ENCODE measurements around the gene DGAT2L6.
A peak's percentile ranks its signal among the peaks of the same experiment; 100 is the strongest.

The DGAT2L6 gene, protein sequence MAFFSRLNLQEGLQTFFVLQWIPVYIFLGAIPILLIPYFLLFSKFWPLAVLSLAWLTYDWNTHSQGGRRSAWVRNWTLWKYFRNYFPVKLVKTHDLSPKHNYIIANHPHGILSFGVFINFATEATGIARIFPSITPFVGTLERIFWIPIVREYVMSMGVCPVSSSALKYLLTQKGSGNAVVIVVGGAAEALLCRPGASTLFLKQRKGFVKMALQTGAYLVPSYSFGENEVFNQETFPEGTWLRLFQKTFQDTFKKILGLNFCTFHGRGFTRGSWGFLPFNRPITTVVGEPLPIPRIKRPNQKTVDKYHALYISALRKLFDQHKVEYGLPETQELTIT

DNA sequence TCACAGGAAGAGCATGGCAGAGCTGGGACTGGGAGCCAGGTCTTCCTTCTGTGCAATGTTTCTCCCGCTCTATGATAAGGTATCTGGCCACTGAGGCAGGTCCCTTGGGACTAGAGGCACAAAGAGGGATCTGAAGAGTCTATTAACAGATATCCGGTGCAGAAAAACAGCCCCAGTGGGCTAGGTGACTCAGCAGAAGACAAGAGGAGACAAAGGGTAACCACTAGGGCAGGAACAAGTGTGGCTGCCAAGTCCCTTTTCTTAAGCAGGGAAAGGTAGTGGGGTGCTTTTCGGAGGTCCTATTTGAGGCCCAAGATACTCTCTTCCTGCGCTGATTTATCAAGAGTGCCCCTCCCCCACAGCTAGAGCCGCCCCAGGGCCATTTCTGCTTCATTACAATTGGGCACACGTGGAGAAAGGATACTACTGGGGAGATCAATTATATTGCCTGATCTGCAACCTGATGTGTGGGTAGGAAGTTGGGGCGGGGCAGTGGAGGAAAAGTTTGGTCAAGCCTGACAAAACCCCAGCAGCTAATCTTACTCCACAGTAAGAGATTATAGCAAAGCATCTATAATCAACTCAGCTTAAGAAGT is at the start of gene DGAT2L6:
Gene DGAT2L6, plus strand, starts transcription at position 546 of the 596 bp plus-strand sequence. CDS start 100 bp downstream, outside the sequence.
- DNase-seq: peak; percentile 46

DNA sequence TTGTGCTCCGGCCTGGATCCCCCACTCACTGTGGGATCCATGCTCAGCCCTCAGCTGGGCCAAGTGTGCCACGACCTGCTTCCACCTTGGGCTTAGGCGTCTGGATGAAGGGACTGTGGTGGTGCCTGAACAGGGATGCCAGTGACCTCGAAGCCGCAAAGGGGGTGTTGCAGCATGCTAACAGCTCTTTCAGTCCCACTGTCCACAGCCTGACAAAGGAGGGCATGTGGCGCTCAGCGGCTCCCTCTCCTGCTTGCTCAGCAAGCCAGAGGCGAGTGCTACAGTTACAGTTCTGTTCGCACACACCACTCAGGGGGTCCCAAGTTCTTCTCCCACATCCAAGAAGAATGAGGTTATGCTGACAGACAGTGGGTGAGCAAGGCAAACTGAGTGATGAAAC is 49.2 kb upstream of the DGAT2L6 start:
- DNase-seq: no peak

DNA sequence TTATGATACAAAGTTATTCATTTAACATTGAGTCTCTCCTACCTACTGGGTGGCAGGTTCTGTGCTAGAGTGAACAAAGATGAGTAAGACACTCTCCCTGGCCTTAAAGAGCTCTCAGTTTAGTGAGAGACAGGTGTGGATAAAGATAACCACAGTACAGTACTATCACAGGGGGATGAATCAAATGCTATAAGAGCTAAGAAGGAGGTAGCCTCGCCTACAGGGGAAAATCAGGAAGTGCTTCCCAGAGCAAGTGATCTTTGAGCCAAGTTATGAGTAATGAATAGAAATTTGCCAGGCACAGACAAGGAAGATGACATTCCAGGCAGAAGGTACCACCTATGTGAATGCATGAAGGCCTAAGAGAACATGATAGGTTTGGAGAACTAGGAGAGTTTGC is 47.5 kb upstream of the DGAT2L6 start:
- DNase-seq: no peak

DNA sequence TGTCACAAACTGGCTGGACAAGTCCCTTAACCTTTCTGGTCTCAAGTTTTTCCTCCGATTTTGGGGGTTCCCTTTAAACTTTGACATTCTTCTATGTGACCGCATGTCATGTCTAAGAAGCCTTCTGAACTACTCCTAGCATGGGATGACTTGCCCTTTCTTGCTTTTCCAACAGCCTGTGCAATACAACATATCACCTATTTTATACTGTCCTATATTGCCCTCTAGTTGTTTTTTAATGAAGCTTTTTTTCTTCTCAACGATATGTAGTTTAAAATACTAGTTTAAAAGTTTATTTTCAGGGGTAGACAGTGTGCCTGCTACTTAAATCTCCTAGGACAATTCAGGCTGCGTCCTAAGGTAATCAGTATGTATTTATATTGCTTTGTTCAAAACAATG is 45.1 kb upstream of the DGAT2L6 start:
- DNase-seq: peak; percentile 62

DNA sequence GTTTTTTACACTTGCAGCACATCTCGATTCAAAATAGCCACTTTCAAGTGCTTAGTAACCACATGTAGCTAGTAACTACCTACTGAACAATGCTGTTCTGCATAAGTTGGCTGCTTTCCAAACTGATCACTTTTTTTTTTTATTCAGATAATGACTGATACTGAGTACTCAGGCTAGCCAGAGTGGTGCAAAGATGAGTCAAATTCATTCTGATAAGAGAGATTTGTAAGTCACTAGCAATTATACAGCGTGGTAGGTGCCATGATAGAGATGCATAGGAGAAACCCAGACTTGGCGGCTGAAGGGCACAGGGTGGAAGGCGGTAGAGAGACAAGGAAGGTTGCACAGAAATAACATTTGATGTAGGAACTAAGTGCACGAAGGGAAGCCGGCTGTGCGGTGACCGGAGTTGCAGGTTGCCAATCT is 44.4 kb upstream of the DGAT2L6 start:
- no peak for DNase-seq

DNA sequence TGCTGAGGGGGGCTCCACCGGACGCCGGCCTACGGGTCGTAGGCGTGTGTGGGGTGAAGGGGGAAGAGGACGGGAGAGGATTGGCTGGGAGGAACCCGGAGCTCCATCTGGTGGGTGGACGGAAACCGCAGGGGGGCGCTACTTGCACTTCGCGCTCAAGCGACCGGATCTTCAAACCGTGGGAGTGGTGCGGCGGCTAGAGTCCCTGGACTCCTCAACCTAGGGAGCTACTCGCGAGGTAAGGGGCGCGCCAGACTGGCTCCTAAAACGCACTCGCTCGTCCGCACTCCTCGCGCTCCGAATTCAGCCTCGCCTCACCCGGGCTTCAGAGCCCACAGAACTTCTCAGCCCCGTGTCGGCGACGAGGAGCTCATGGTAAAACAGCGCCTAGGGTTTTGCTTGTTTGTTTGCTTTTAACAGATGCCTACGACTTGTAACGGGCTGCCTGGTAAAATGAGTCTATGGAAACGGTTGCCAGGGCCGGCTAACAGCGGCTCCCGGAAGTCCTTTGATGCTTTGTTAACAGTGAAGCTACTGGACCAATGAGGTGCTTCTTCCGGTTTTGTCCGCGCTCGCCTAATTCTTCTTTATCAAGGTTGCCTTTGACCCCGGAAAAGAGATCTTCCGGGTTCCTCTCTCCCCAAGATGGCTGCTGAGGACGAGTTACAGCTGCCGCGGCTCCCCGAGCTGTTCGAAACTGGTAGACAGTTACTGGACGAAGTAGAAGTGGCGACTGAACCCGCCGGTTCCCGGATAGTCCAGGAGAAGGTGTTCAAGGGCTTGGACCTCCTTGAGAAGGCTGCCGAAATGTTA is 43.8 kb upstream of the DGAT2L6 start, which contains the start of gene IGBP1:
Gene IGBP1, plus strand, starts transcription at position 145 of the 813 bp plus-strand sequence. Its CDS starts 501 bp downstream, at position 646.
- peak; percentile 95 for DNase-seq

DNA sequence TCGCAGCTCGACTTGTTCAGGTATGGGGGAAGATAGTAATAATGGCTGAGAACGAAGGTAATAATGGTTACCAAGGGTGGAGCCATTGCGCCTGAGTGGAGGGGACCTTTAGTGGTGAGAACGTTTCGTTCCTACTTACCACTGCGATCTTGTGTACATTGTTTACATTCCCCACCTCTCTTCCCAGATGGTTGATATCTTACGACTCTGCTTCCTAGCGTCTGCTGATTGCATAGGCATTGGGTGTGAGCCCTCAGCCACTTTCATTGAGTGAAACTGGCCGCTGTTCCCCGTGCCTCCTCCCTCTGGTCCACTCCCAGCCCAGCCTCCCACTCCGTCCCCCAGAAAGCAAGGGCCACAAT is 43.2 kb upstream of the DGAT2L6 start:
- peak; percentile 13 for DNase-seq

DNA sequence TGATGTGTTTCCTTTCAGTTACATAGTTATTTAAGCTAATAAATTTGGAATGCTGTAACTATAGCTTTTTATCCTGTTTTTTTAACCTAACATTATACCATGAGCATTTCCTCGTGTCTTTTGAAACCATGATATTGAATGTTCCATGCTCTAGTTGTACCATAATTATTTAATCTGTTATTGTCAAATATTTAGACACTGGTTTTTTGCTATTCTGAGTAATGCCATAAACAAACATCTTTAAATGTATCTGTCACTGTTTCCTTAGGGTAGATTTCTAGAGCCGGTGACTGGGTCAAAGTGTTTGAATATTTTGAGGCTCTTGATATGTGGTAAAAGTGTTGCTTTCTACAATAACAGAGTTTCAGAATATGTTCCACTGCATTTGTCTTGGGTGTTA is 38.7 kb upstream of the DGAT2L6 start:
- no peak for DNase-seq

DNA sequence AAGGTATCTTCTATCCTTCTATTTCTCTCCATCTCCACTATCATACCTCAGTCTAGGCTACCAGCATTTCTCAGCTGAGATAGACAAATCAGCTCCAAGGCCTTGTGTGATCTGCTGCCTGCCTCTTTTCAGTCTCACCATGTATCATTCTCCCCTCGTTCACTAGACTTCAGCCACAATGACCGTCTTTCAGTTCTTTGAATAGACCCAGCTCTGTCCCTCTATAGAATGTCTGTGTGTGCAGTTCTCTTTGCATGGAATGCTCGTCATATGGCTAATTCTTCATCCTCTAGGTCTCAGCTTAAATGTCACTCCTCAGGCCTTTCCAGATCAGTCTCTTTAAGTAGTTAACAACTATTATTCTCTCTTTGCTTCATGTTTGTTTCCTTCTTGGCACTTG is 37.5 kb upstream of the DGAT2L6 start:
- no peak for DNase-seq

DNA sequence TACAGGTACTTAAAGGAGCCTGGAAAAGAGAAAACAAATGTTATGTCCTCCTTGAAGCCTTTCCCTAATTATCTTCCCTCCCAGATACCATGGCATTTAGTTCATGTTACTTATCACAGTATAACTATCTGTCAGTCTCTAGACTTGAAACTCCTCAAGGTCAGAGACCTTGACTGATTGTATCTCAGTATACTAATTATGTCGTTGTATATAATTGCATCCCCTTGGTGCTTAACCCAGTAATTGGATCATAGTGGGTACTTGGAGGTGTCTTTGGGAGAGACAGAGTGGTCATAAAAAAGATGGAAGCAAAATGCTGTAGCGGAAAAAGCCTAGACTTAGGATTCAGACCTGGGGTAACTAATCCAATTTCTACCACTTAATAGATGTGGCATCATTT is 35.9 kb upstream of the DGAT2L6 start:
- no peak for DNase-seq

DNA sequence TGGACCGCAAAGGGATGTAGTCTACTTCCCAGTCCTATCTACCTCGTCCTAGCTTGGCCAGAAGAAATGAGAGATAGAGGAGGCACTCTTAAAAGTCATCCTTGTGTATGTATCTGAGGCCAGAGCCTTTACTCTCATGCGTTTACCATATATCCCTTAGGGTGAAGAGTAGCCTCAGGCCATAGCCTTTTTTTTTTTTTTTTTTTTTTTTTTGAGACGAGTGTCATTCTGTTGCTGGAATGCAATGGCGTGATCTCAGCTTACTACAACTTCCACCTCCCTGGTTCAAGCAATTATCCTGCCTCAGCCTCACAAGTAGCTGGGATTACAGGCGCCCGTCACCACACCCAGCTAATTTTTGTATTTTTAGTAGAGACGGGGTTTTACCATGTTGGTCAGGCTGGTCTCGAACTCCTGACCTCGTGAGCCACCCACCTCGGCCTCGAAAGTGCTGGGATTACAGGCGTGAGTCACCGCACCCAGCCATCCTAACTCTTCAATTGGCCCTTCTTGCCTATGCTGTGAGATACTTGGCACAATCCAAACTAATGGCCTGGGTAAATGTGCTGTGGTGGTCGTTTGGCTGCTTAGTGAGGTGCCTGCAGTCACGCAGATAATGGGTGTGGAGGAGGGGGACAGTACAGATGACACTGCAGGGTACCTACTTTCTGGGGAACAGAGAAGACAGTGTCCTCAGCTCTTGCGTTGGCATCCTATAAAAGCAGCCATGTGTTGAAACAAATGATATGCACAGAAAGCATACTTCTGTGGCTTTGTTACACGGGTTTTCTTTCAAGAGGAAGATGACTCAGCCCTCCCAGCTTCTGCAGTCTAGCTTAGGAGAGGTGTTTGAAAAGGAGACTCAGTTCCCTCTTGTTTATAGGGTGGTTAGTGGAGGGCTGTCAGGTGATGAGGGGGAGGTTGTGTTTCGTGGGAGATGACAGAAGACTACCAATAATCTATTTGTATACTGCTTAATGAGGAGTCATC is 10.4 kb upstream of the DGAT2L6 start:
- DNase-seq: no peak

DNA sequence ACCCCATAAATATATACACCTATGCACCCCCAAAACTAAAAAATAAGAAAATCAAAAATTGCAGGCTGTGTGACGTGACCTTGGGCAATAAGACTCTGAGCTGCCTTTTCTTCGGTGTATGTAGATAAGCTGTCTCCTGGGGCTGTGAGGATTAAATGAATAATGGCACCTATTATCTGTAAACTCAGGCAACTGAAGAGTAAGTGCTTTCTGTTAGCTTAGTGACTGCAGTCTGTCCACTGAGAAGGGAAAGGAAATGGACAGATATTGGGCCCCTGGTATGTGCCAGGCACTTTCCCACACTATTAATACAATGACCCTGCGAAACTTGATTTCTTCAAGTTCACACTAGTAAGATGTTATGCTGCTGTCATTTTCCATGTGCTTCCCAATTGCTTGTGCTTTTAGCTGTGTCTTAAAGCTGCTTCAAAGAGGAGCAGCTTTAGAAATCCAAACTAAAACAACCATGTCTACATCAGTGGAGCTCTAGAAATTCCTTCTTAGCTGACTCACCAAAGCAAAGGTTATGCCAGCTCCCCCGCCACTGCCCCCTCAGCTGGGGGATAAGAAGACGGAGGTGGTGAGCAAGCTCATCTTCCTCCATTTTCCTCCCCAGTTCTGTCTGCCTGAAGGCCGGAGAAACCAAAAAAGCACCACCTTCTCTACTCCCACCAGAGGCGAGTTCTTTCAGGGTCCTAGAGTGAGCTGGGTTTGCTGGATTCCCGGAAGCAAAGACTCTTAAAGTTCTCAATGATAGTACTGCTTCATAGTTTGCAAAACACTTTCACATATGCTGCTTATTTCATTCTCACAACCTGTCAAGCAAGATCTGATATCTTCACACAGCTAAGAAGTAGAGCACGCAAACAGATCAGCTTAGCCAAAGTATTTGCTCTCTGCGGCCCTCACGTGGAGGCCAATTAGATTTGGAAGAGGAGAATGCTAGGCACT is 8.8 kb upstream of the DGAT2L6 start:
- DNase-seq: no peak

DNA sequence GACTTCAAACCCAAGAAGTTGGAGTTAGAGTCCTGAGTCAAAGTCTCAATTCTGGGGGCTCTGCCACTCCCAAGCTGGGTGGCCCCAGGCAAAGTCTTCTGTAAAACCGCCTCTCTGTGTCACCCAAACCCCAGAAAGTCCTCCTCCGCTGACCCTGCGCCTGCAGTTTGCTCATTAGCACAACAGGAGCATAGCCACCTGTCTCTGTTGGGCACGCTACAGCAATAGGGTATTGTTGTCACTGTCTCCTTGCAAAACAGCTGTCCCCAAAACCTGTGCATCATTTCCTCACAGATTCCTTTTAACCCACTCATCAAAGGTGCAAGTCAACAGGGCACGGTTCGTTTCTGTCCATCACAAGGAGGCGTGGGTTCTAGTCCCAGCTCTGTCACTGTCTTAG is 8.0 kb upstream of the DGAT2L6 start:
- DNase-seq: no peak

DNA sequence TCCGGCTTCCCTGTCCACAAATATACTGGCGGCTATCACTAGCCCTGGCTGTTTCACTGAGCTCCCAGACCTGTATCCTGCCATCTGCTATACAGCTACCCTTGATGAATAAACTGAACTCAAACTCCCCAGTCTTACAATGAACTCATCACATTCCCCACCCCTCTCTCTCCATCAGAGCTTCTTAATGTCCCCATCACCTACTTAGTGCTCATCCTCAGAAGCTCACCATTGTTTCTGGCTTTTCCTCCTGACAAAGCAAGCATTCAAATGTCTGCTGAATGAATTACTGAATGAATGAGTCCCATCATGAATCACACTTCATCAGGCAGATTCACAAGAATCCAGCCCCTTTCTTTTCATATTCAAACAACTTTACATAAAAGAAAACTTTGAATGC is 5.7 kb upstream of the DGAT2L6 start:
- DNase-seq: no peak

DNA sequence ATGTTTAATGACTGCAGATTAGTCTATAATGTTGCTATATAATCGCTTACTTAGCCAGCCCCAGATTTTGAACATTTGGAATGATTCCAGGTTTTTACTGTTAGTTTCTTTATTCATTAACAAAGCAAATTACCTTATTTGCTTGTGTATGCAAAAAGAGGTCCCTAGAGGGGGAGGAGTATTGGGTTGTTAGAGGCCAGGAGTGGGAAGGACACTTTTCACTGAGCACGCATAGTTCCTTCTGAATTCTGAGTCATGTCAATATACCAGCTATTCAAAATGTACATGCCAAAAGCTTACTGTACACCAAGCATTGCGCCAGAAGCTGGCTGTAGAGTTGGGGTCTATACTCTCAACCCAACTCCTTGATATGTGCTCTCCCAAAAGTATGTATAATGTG is 5.1 kb upstream of the DGAT2L6 start:
- no peak for DNase-seq

DNA sequence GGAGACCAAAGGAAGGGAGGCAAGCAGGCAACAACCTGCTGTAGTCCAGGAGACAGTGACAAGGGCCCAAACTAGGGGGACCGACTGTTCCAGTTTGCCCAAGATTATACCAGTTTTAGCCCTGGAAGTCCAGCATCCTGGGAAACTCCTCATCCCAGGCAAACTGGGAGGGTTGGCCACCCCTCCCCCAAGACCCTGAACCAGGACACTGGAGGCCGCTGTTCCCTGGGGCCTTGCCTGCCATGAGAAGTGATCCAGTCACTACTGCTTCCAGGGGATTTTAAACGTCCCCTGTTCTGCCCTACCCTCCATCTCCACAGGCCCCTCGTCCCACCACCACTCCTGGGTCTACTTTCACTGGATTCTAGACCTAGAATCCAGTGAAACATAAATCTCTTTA is 4.3 kb upstream of the DGAT2L6 start:
- DNase-seq: no peak

DNA sequence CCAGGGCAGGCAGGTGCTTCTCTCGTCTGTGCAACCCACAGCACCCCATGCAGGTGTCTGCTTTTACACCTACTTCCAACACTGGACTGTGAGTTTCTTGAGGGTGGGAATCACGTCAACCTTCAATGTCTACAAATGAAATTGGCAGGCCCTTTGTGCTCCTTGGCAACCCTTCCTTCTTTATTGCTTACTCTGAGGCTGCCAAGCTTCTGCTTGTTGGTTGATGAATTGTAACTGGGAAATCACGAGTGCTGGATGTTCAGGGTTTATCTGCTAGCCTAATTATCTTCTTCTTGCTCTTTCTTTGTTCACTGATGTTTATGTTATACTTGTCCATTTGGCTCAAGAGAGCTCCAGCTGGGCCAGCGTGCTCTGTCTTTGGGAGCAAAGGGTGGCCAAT is 2.5 kb upstream of the DGAT2L6 start:
- DNase-seq: no peak

DNA sequence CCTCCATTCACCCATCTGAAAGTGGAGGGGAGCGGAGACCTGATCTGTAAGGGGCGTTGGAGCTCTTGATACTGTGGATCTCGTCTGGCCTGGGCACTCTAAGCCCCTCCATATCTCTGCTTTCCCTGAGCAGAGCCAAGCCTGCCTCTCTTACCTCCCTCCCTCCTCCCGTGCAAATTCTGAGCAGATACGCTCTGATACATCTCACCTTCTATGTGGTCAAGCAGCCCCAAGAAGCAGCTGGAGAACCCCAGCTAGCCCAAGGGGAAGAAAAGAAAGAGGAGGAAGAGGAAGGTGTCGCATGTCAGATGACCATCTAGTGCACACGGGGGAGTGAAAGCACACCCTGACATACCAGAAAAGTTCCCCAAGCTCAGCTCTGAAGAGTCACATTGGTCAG is 1.9 kb upstream of the DGAT2L6 start:
- DNase-seq: no peak

DNA sequence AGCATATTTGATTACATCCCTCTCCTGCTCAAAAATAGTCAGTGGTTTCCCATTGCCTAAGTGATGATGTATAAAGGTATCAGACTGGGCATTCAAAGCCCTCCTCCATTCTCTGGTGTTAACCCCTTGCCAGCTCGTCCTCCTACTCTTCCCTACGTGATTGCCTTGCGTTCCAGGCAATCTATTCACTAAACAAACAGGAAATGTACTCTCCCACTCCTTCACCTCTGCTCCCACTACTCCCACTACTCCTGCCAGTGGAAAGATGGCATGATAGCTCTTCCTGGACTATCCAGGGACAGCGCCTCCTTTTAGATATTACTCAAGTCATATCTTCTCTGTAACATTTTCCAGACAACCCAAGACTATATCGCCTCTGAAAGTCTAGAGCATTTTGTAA is 5.8 kb downstream of the DGAT2L6 start:
- DNase-seq: no peak

DNA sequence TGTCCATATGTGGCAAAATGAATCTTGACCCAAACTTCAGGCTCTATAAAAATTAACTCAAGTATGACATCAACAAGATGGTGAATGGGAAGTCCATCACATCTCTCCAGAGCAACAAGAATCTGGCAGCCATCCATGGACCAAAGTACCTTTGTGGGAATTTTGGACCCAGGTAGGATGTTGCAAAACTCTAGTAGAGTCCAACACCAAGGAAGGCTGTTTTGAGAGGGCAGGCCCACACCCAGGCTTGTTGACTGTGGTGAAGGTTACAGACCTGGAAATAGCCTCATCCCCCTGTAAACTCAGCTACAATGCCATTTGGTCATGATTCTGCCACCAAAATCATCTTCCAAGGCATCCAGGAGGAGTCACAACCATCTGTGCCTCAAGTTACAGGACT is 12.9 kb downstream of the DGAT2L6 start:
- no peak for DNase-seq

DNA sequence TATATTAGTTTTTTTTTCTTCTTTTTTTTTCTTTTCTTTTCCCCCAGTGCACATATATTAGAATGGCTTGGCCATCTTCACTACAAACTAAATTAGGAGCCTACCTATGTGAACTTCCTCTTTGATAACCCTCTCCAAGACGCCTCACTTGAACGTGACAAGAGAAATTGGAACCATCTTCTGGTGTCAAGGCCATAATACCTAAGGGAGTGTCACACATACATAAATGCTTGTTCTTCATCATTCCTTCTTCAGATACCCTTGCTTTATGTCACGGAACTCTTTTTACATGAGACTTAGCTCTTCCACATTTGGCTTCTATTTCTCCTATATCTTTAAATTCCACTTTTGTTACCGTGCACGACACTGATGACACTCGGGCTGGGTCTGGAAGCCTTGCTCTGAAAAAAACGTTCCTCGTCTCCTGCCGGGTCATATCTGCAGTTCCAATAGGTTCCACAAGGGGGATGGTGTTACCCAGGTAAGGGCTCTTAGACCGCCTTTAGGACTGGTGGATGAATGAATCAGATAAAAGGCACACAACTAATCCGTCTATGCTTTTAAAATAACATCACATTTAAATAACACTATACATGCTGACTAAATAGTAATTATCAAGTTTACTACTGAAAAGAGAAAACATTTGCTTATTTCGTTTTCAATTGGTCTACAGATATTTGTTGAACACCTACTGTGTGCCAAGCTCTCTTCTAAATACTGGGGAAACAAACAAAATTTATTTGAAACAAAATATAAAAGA is 19.9 kb downstream of the DGAT2L6 start:
- peak; percentile 74 for DNase-seq

All from hematopoietic multipotent progenitor cell treated with erythropoietin and hydrocortisone succinate and interleukin-3 and kit ligand, for 4 days (in vitro differentiated cells).